ACC112 (cell line): ENCODE results near the gene PRDM5.

Experiments used
- H2AFZ ChIP-seq: fragments of 200-600 bp; sonication (generic); one replicate; pipeline ENCODE4 v1.6.0; 2017; ENCODE audit warnings: antibody characterized with exemption, low read length; ENCODE audit not compliant: unreplicated experiment
- H3K27ac ChIP-seq: fragments of 200-600 bp; sonication (generic); 2 replicates; pipeline ENCODE4 v1.5.1; 2014; ENCODE audit warnings: low read depth, mild to moderate bottlenecking, antibody characterized with exemption, low read length, moderate library complexity
- H3K27me3 ChIP-seq: fragments of 200-600 bp; sonication (generic); 2 replicates; pipeline ENCODE4 v1.6.1; 2014; ENCODE audit warnings: mild to moderate bottlenecking, antibody characterized with exemption, low read length, moderate library complexity, mixed read lengths; ENCODE audit not compliant: insufficient read depth
- H3K36me3 ChIP-seq: fragments of 200-600 bp; sonication (generic); 2 replicates; pipeline ENCODE4 v1.6.1; 2016; ENCODE audit warnings: mild to moderate bottlenecking, antibody characterized with exemption, low read length, moderate library complexity, mixed read lengths; ENCODE audit not compliant: insufficient read depth
- H3K4me1 ChIP-seq: fragments of 200-600 bp; sonication (generic); one replicate; pipeline ENCODE4 v1.6.1; 2016; ENCODE audit warnings: low read length, mixed read lengths; ENCODE audit not compliant: insufficient read depth, unreplicated experiment, control insufficient read depth
- H3K4me3 ChIP-seq: fragments of 200-600 bp; sonication (generic); 2 replicates; pipeline ENCODE4 v1.5.1; 2014; ENCODE audit warnings: mild to moderate bottlenecking, low read depth, low read length
- H3K79me2 ChIP-seq: fragments of 200-600 bp; sonication (generic); one replicate; pipeline ENCODE4 v1.6.0; 2016; ENCODE audit warnings: low read length; ENCODE audit not compliant: control insufficient read depth, unreplicated experiment, insufficient read depth

PRDM5 gene

GRCh38 chr4:120841580-120841979, 80.9 kb downstream of the PRDM5 start:
- Histone ChIP-seq H3K4me1 (peaks cover 16% of the 10 kb centered on the region), H3K27me3 (no peaks in the 10 kb centered on the region), H3K79me2 (peaks cover 3% of the 10 kb centered on the region)

GRCh38 chr4:120839974-120840751, 82.4 kb downstream of the PRDM5 start:
- no peak overlapping the region for H2AFZ ChIP-seq
- H3K27ac ChIP-seq = no peak overlapping the region
- no peaks in the 10 kb centered on the region; the same call in 1 of the 2 replicates for H3K36me3 ChIP-seq
- H3K4me1 ChIP-seq = peaks cover 16% of the 10 kb centered on the region
- H3K4me3 ChIP-seq = no peak overlapping the region
- peaks cover 3% of the 10 kb centered on the region for H3K79me2 ChIP-seq
- H3K27me3 ChIP-seq = no peaks in the 10 kb centered on the region

More at GRCh38 chr4:120841580-120841979, 80.9 kb downstream of the PRDM5 start:
- Histone ChIP-seq H3K27ac (peak overlapping the region; percentile 50), H3K4me3 (peak overlapping the region; percentile 8; the same call in 1 of the 2 replicates), H3K36me3 (no peaks in the 10 kb centered on the region; the same call in 1 of the 2 replicates), H2AFZ (peak overlapping the region; percentile 0)

DNA sequence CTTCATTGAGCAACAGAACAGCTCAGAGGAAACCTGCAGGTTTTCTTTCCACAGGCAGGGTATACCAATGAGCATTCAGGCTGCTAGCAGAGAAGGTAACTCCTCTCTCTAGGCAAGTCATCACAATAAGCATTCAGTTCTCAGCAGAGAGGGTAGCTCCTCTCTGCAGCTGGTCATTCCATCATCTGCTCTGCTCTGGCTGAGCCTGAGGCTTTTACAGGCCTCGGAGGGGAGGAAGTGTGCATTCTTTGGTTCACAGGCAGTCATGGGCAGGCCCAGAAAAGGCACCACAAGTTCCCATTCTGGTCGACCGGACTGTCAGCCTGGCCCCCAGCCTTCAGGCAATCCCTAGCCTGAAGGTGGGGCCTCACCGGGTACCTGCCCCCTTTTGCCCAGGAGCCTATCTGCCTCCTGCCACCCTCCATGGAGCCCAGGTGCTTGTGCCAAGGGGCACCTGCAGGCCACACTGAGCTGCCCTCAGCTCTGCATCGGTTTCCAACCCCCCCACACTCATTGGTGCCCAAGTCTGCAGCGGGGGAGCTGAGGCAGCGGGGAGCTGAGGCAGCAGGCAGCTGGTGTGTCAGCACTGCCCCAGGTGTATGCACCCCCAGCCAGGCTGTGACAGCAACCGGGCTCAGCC, 83.1 kb downstream of the PRDM5 start:
- no peak overlapping the region for H2AFZ ChIP-seq
- H3K36me3 ChIP-seq = no peaks in the 10 kb centered on the region; the same call in 1 of the 2 replicates
- H3K79me2 ChIP-seq = peaks cover 3% of the 10 kb centered on the region
- no peak overlapping the region for H3K4me3 ChIP-seq
- no peak overlapping the region for H3K27ac ChIP-seq
- peaks cover 16% of the 10 kb centered on the region for H3K4me1 ChIP-seq
- H3K27me3 ChIP-seq = no peaks in the 10 kb centered on the region

DNA sequence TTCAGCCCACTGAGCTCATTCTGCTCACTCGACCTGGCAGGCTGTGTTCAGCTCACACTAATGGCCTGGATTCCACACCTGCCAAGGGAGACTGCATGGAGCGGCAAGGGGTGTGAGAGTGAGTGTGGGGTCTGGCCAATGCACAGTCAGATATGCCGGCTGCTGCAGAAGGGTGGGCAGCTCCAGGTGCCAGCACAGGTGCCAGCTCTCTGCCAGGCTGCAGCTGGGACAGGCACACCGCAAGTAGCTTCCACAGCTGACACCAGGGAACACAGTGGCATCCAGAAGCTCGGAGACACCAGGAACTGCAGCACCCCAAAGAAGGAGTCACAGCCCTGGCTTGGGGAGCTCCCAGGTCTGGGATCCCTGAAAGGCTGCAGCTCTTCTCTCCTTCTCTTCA, 83.7 kb downstream of the PRDM5 start:
- Histone ChIP-seq H3K36me3 (no peaks in the 10 kb centered on the region; the same call in 1 of the 2 replicates), H2AFZ (no peak overlapping the region), H3K27me3 (no peaks in the 10 kb centered on the region), H3K4me3 (no peak overlapping the region), H3K27ac (no peak overlapping the region), H3K79me2 (peaks cover 3% of the 10 kb centered on the region), H3K4me1 (peaks cover 16% of the 10 kb centered on the region)

GRCh38 chr4:120837656-120838055, 84.9 kb downstream of the PRDM5 start:
- no peak overlapping the region for H2AFZ ChIP-seq
- H3K4me3 ChIP-seq = no peak overlapping the region
- no peak overlapping the region for H3K27ac ChIP-seq
- H3K27me3 ChIP-seq = no peaks in the 10 kb centered on the region
- H3K36me3 ChIP-seq = no peaks in the 10 kb centered on the region; the same call in 1 of the 2 replicates
- peaks cover 3% of the 10 kb centered on the region for H3K79me2 ChIP-seq
- peaks cover 16% of the 10 kb centered on the region for H3K4me1 ChIP-seq

- Histone ChIP-seq H3K36me3 (no peaks in the 10 kb centered on the region; the same call in 1 of the 2 replicates), H3K27ac (no peak overlapping the region), H3K27me3 (no peaks in the 10 kb centered on the region), H3K4me1 (no peaks in the 10 kb centered on the region), H3K4me3 (no peak overlapping the region), H3K79me2 (no peaks in the 10 kb centered on the region), H2AFZ (no peak overlapping the region)
These were observed 87.2 kb downstream of the PRDM5 start for GRCh38 chr4:120835342-120835741.

GRCh38 chr4:120830204-120830603, 92.3 kb downstream of the PRDM5 start:
- H2AFZ ChIP-seq = no peak overlapping the region
- no peak overlapping the region for H3K4me3 ChIP-seq
- no peaks in the 10 kb centered on the region for H3K79me2 ChIP-seq
- H3K4me1 ChIP-seq = no peaks in the 10 kb centered on the region
- H3K36me3 ChIP-seq = no peaks in the 10 kb centered on the region
- no peaks in the 10 kb centered on the region for H3K27me3 ChIP-seq
- H3K27ac ChIP-seq = no peak overlapping the region

GRCh38 chr4:120829113-120829831, 93.3 kb downstream of the PRDM5 start:
- no peaks in the 10 kb centered on the region for H3K36me3 ChIP-seq

DNA sequence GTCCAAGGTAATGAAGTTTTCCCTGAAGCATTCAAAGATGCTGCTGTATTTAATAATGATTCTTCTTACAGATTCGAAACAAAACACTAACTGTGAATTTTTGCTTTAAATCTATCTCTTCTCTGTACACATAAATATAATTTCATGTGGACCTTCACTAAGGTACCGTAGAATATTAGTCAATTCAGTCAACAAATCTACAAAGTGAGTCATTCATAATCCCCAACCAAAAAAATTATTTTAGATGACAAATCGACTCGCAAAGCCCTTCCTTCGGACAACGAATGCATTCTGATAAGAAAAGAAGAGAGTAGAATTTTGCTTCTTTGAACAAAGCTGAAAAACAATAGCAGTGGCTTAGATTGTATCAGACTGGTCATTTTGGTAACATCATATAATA, 95.7 kb downstream of the PRDM5 start:
- H2AFZ ChIP-seq = no peak overlapping the region
- H3K79me2 ChIP-seq = no peaks in the 10 kb centered on the region
- no peaks in the 10 kb centered on the region for H3K4me1 ChIP-seq
- H3K4me3 ChIP-seq = no peak overlapping the region
- no peaks in the 10 kb centered on the region for H3K27me3 ChIP-seq
- H3K36me3 ChIP-seq = no peaks in the 10 kb centered on the region
- no peak overlapping the region for H3K27ac ChIP-seq

More at GRCh38 chr4:120829113-120829831, 93.3 kb downstream of the PRDM5 start:
- Histone ChIP-seq H2AFZ (no peak overlapping the region), H3K79me2 (no peaks in the 10 kb centered on the region), H3K27me3 (no peaks in the 10 kb centered on the region), H3K27ac (no peak overlapping the region), H3K4me3 (no peak overlapping the region), H3K4me1 (no peaks in the 10 kb centered on the region)

- Histone ChIP-seq H3K27ac (no peak overlapping the region), H3K36me3 (no peaks in the 10 kb centered on the region), H3K4me1 (no peaks in the 10 kb centered on the region), H3K27me3 (no peaks in the 10 kb centered on the region), H3K4me3 (no peak overlapping the region), H2AFZ (no peak overlapping the region), H3K79me2 (no peaks in the 10 kb centered on the region)
These were observed 96.1 kb downstream of the PRDM5 start for GRCh38 chr4:120826449-120826848.
